ENCODE results near the gene KCNK18. TPM values are rescaled to one million over a fixed set of nuclear protein-coding genes. Genes with fewer than 3 reads are reported as not detected.
A peak's percentile ranks its signal among the peaks of the same experiment; 100 is the strongest.

KCNK18 gene
- total and polyA plus RNA-seq, 2 donors (not counting 3 experiments of a cell fraction or from before 2014, with no cell fraction given) = not detected

GRCh38 chr10:117166418-117167345, 30.6 kb upstream of the KCNK18 start:
- BruUV-seq (replicated peaks) = no TSS peak
- POLR2A ChIA-PET = interaction anchor here (1.2 kb wide), 1 partner anchor 370 kb away, joined by 3 read pairs; no protein-coding TSS in a partner anchor
- no peaks in the 10 kb centered on the region for H3K9me1 ChIP-seq (replicated peaks; ENCODE audit: control insufficient read depth, extremely low read depth, insufficient read depth, low read length)
- no peak overlapping the region for H3K4me3 ChIP-seq (replicated peaks in 1 of 3; ENCODE audit: insufficient read depth in 1 of 3, low read depth in 1 of 3, low read length in 3 of 3)
- H2AFZ ChIP-seq (ENCODE audit: low read depth, low read length) = no peak overlapping the region
- no peak overlapping the region for H3K27ac ChIP-seq (ENCODE audit: insufficient read depth, low read depth, low read length)
- no peaks in the 10 kb centered on the region for H3K79me2 ChIP-seq (ENCODE audit: control insufficient read depth, insufficient read depth, low read length)
- dilution Hi-C loops (cut with MboI; ENCODE audit: extremely low pct_ligation_motif_present, low sequenced_read_pairs) (loop anchor here (25.0 kb wide), 1 partner anchor 354 kb away; no protein-coding TSS in a partner anchor), intact Hi-C loops (cut with micrococcal nuclease) (loop anchor here (5.0 kb wide), 1 partner anchor 219 kb away; no protein-coding TSS in a partner anchor)
- H3K36me3 ChIP-seq (ENCODE audit: control insufficient read depth in 2 of 2, extremely low read depth in 1 of 2, insufficient read depth in 2 of 2, low read length in 2 of 2) = no peaks in the 10 kb centered on the region
- no peaks in the 10 kb centered on the region for H3K9me3 ChIP-seq (replicated peaks; ENCODE audit: control insufficient read depth, insufficient read depth, low read length)
- no peak for FAIRE-seq
- peaks cover 83 to 93% of the 10 kb centered on the region in 2 experiments for H3K27me3 ChIP-seq (ENCODE audit: control insufficient read depth in 2 of 2, insufficient read depth in 2 of 2, low read length in 2 of 2)
- H3K4me1 ChIP-seq (ENCODE audit: control insufficient read depth, extremely low read depth, insufficient read depth, low read length) = peaks cover 3% of the 10 kb centered on the region
- no peak overlapping the region for H3K4me2 ChIP-seq (ENCODE audit: insufficient read depth, low read length)
- CTCF ChIA-PET = interaction anchor here (0.6 to 7.4 kb wide), 30 partner anchors 8 to 1439 kb away, joined by 3 to 238 read pairs (median 5); partner anchors contain the start of genes ENO4 and VAX1
- no peaks in the 10 kb centered on the region for H4K20me1 ChIP-seq (replicated peaks; ENCODE audit: control insufficient read depth, extremely low read depth, insufficient read depth, low read length)
- no peak overlapping the region for H3K9ac ChIP-seq (replicated peaks; ENCODE audit: extremely low read depth, insufficient read depth, low read length)
- TF ChIP-seq CTCF (IDR thresholded peaks at IDR 0.05; ENCODE audit: extremely low read depth in 1 of 2, insufficient read depth in 1 of 2, low read depth in 1 of 2, low read length in 2 of 2) (no peak), EZH2 (IDR thresholded peaks at IDR 0.05; ENCODE audit: borderline replicate concordance, low read depth, low read length, severe bottlenecking) (peak; percentile 48), GATA2 (IDR thresholded peaks at IDR 0.05; ENCODE audit: insufficient read depth, insufficient read length, low read depth, low read length) (no peak)
- DNase-seq (ENCODE audit: low read depth, low spot score) = no peak
